GM18511 (cell line): ENCODE results near the gene MAP7D1.
"Not testable (repeated sequence)": the region's sequence is repeated elsewhere in the genome, so short reads cannot be mapped to it uniquely, and the experiment has no call there.

Experiments used
- ATAC-seq: cut with Tn5 transposase; IDR thresholded peaks from one replicate; pipeline ENCODE4 v1.9.1; 2021; ENCODE audit warnings: mild to moderate bottlenecking, moderate library complexity; ENCODE audit not compliant: unreplicated experiment

The MAP7D1 gene

DNA sequence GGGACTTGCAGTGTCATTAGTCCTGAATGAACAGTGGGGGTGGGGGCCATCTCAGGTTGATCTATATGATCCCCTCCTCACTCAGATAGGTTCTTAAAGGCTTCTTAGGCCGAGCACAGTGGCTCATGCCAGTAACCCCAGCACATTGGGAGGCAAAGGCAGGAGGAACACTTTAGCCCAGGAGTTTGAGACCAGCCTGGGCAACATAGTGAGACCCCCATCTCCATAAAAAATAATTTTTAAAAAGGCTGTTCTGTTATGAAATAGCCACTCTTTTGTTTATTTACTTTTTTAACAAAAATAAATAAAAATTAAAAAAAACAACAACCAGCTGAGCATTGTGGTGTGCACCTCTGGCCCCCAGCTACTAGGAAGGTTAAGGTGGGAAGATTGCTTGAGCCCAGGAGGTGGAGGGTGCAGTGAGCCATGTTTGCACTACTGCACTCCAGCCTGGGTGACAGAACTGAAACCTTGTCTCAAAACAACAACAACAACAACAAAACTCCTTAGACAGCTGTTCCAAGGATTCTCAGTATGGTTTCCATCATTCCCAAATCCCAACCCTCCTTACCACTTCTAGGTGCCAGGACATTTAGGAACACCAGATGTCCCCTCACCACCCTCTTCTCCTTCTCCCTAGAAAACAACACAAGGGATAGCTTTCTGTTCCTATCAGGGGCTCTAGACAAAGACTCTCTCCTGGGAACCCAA lies 4.7 kb upstream of the MAP7D1 start:
- no peak for ATAC-seq

DNA sequence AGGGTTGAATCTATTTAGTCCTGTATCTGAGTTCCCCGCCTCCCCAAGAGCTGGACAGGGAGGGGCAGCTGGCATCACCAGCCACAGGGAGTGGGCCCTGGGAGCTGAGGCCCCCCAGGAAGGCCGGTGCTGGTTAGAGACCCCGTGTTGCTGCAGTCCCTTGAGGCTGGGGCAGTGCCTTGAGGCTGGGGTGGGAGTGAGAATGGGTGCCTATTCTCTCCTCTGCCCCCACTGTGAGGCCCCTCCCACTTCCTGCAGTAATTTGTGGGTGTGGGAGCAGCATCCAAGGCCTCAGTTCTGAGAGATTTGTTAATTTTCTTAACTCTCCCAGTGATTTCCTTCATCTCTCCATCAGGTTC lies 4.1 kb upstream of the MAP7D1 start:
- ATAC-seq, result no peak

DNA sequence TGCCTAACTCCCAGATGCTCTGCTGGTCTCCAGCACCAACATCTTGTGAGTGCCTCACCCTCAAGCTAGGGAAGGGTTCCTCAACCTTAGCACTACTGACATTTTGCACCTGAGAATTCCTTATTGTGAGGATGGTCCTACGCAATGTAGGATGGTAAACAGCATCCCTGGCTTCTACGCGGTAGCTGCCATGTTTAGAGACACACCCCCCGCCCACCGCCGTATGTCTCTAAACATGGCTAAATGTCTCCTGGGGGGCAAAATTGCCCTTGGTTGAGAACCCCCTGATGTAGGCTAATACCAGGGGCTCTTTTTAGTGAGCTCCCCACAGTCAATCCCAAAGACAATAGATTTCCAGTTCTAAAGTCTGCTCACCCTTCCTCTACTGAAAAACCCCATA lies 2.5 kb upstream of the MAP7D1 start:
- no peak for ATAC-seq

DNA sequence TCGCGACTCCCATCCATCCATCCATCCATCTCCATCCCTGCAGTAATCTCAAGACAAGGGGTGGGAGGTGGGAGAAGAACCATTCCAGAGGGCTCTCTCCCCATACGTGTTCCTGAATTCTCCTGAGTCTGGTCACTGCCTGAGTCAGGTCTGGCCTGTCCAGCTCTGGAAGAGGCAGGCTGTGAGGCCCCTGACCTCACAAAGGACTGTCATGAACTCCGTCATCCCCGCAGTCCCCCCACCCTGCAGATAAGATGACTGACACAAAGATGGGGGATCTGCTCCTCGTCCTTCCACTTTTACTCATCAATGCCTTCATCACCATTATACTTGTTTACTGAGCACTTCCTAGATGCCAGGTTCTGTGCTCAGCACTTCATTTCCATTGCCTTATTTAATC lies 1.6 kb upstream of the MAP7D1 start:
- ATAC-seq, result no peak

DNA sequence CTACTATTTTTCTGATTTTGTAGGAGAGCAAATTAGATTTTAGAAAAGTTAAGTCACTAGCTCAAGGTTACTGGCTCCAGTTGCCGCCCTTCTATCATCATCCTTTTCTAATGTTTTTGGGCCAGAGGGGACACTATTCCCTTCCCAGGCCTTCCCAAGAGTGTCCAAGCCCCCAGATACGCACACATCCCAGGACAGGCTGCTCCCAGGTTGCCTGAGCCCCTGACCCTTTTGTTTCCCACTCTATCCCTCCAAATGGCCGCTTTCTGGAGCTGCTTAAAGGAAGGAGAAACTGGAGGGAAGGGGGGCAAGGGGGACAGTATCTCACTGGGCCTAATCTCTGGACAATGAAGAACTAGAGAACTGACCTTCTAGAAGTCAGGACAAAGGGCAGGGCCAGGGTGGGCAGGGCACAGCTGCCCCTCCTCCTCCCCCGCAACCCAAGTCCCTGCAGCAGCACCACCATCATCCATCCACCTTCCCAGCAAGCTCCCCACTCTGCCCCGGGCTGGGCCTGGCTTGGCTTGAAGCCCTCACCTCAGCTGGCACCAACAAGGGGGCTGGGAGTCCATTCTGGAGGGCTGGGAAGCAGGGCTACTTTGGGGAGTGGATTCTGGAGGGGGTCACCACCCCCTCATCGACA lies 1.1 kb upstream of the MAP7D1 start:
- ATAC-seq, result no peak

DNA sequence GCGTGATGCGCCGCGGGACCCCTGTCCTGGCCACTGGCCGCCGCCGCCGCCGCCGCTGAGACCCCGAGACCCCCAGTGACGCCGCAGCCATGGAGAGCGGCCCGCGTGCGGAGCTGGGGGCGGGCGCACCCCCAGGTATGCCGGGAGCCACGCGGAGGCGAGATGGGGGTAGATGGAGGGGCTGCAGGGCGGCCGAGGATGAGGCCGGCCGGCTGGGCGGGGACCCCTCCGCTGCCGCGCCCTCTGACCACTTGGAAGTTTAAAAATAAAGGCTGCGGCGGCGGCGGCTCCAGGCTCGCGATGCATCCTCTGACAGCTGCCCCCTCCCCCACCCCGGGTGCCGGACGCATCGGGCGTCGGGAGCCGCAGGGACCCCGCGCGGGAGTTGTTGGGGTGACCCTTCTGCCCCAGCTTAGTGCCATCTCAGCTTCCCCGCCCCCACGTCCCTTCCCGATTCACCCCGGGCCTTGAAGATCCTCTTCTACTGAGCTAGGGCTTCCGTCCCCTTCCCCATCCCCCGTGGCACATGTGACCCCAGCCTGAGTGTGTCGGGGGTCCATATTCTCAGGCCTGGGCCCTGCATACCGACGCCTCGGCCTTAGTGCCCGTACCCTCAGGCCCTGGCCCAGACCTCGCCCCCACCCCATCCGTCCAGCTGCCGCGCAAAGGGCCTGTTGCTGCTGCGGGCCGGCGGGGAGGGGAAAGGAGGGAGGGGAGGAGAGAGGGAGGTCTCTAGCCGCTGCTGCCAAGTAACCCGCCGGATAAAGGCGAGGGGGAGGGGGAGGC lies 562 bp downstream of the MAP7D1 start:
- peak; percentile 34 for ATAC-seq

DNA sequence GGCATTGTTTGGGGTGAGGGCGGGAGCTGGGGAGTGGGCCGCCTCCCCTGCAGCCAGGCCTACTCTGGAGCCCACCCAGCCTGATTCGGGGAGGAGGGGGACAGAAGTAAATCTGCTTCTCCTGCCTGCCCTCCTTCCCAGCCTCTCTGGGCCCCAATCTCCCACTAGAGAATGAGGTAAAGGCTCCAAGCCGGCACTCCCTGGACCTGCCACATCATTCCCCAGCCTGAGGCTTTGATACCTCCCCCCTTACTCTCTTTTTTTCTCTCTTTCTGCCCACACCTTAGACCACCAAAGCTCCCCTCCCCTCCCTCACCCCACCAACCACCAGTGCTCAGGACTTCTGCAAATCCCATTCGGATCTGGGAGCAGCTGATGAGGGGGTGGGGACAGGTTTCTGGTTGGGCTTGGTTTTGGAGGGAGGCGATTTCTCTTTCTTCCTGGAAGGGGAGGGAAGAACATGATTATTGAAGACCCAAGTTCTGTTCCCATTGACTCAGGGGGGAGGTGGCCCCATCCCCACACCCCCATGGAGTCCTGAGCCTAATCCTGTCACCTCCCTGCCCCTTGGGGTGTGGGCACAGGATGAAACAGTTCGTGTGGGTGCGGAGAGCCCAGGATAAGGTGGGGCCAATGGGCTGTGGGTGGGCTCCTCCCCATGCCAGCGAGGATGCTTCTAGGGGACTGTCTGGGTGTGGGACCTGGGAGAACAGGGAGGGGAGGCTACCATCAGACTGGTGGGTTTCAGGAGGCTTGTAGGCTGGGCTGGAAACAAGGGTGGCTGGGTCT lies 1.3 kb downstream of the MAP7D1 start:
- ATAC-seq, result no peak

DNA sequence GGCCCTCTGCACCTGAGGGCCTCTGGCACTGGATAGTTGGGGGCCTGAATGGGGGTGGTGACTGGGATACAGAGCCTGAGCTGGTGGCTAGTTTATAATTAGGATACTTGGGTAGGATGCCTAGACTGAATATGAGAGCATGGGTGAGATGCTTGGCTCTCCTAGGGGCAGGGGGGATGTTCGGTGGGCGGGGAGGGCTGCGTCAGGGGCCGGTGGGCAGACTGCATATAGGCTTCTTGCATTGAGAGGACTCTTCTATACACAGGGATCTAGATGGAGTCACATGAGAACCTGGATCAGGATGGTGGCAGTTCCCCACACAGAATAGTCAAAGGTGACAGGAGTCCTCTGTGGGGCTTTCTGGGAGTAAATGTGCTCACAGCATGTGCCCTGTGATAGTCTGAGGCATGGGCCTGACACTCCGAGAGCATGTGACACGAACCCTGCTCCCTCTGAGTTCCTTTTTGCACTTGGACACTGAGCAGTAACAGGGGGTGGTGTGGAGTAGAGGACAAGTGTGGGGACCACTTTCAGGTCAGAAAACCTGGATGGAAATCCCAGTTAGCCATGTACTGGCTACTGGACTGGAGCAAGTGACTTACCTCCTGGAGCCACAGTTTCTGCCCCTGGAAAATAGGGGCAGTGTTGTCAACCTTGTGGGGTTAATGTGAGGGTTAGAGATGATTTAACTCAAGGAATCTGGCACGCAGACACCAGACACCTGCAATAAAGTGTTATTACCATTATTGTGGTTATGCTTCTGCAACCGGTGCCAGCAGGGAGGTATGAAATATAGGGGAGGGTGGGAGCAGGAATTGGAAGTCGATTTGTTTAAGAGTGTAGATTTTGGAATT lies 2.2 kb downstream of the MAP7D1 start:
- ATAC-seq, result no peak

DNA sequence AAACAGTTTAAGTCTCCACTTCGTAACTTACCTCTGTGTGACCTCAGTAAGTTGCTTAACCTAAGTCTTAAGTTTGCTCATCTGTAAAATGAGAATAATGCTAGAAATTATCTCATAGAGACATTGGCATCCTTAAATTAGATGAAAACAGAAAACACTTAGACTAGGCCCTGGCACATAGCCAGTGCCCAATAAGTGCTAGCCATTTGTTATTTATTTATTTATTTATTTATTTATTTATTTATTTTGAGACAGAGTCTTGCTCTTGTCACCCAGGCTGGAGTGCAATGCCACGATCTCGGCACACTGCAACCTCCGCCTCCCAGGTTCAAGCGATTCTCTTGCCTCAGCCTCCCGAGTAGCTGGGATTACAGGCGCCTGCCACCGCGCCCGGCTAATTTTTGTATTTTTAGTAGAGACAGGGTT lies 2.9 kb downstream of the MAP7D1 start:
- not testable (repeated sequence) for ATAC-seq

DNA sequence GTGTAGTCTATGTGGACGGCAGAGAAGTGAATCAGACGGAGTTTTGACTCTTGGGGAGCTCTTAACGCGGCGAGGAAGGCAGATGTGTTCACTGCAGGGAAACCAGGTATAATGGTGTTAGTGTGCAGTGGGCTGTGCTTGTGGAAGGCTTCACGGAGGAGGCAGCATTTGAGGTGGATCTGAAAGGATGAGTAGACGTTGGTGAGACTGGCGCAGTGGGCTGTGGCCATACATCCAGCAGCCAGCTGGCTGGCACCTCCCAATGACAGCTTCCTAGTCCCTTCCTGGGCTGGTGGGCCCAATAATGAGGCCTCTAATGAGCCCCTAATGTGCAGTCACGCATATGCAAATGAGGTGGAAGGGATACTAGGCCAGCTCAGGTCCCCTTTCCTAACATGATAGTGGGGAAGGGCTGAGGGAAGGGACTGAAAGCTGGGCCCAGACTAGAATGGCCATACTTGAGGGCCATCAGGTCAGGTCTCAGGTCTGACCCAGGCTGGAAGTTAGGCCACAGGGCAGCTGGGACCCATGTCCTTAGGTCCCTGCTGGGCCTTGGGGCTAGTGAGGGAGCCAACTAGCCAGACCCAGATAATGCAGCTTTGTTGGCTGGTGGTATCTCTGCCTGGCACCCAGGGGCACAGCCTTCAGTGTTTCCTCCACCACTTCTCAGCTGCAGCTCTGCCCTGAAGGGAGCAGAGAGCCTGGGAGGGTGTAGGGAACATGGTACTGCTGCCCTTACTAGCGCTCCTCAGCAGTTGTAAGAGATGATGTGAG lies 3.8 kb downstream of the MAP7D1 start:
- ATAC-seq, result no peak

DNA sequence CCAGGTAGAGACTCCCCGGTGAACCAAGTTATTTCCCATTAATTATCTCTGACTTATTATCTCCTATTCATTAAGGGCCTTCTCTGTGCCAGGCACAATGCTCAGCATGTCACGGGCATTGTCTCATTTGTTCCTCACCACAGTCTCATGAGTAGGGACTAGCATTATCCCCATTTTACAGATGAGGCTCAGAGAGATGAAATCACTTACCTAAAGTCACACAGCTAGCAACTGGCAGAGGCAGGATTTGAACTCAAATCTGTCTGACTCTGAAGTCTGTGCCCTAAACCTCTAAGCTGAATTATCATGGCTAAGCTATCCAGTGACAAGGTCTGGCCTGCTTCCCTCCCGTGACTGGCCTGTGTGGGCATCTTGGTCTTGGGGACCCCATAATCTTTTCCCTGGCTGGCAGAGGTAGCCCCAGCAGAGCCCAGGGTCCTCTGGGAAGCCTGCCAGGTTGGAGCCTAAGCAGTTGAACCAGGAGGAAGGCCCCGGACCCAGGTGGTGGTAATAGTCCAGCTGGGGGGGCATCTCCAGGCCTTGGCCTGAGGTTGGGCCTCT lies 4.5 kb downstream of the MAP7D1 start:
- ATAC-seq, result no peak

DNA sequence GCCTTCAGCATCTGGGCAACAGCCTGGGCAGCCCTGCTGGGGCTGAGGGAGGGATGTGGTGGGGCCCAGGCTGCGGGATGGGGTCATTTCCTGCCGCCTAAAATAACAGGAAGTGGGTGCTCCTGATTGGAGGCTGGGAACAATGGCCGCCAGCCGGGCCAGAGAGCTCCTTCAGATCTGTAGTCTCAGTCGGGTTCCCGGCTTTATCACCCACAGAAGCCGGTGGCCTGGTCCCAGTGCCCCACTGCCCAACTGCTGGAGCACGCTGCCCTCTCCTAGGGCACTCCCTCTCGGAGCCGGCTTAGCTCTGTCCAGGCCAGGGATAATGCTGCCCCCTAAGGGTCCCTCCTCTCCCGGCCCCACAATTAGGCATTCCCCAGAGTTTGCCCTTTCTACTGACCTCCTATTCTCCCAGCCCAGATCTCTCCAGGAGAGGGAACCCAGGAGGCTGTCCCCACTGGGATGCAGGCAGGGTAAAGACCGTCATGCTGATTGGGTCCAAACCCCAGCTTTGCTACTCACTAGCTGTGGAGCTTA lies 5.1 kb downstream of the MAP7D1 start:
- ATAC-seq, result no peak

DNA sequence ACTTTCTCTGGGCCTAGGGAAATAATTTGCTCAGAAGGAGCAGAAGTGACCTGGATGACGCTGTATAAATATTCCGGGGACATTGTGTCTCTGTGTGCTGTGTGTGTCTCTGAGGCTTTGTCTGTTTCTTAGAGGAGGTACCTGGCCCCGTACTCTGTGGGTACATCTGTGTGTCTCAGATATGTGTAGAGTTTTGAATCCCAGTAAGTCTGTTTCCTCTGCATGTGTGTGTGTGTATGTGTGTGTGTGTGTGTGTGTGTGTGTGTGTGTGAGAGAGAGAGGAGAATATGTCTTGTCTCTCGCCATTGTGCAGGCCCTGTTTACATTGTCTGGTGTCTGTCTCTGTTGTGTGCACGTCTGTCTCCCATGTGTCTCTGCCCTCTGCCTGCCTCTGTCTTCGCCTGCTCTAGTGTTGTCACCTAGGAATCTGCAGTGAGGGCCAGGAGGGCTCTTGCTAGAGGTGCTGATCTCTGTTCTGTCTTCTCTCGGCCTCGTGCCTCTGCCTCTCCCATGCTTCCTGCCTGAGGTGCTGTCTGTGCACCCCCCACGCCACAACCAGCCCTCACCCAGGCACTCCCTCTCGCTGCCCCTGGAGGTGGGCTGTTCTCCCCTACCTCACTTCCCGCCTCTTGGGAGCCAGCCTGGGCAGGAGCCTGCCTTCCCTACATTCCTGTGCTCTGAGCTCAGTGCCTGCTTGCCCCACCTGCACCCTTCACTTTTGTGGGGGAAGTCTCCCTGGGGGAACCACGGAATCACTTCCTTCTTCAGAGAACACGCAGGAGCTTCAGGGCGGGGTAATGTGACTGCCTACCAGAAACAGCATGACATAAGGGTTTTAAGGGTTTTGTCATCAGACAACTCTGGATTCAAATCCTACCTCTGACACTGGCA lies 5.9 kb downstream of the MAP7D1 start:
- ATAC-seq, result no peak

DNA sequence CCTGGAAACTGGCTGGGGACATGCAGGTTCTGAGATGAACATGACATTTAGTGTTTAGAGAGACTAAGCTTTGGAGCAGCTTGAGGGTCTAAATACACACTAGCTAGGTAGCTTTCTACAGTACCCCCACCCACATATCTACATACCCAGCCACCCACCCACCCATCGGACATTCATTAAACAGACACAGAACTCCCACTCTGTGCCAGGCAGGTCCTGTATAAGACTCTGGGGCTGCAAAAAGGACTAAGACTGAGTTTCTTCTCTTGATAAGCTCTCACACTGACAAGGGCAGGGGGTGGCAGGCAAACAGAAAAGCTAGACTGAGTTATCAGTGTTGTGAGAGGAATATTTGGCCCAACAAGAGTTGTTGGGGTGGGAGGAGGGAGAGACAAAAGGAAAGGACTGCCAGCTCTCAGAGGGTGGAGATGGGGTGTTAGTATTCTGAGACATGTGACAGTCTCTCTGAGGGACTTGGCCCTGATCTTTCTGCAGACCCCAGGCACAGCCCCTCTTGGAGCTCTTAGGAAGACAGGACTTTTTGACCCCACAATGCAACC lies 6.8 kb downstream of the MAP7D1 start:
- no peak for ATAC-seq

DNA sequence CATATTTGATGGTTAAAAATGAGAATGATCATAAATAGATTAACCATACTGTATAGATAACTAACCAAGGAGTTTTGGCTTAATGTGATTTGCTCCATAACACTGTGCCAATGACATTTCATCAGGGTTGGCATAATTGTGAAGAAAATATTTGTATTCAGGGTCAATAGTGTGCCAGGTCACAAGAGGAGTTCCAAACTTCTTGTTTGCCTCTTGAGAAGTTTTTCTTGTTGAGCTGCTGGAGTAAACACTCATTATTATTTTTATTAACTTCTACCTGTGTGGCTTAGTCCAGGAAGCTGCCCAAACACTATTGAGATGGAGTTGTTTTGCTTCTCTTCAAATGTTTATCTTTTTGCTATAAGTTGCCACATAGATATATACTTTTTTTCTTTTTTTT lies 7.5 kb downstream of the MAP7D1 start:
- ATAC-seq, result no peak

DNA sequence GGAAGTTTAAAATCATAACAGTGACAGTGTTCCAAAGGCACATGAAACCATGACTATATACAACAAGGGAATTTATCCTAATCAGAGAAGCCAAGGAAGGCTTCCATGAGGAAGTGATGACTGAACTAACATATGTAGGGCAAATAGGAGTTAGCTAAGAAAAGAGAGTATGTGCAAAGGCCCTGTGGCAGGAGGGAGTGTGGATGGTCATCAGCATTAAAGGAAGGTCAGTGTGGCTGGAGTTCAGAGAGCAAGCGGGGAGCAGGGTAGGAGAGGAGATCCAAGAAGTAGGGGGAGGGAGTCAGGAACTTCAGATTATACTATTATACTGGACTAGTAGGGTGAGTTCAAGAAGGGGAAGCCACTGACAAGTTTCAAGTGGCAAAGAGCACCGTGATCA lies 8.4 kb downstream of the MAP7D1 start:
- no peak for ATAC-seq

DNA sequence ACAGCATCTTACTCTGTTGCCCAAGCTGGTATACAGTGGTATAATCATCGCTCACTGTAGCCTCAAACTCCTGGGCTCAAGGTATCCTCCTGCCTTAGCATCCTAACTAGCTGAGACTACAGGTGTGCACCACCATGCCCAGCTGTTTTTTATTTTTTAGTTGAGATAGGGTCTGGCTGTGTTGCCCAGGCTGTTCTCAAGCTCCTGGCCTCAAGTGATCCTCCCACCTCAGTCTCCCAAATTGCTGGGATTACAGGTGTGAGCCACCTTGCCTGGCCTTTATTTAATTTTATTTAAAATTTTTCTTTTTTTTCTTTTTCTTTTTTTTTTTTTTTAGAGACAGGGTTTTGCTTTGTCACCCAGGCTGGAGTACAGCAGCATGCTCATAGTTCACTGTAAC lies 9.2 kb downstream of the MAP7D1 start:
- ATAC-seq, result no peak

DNA sequence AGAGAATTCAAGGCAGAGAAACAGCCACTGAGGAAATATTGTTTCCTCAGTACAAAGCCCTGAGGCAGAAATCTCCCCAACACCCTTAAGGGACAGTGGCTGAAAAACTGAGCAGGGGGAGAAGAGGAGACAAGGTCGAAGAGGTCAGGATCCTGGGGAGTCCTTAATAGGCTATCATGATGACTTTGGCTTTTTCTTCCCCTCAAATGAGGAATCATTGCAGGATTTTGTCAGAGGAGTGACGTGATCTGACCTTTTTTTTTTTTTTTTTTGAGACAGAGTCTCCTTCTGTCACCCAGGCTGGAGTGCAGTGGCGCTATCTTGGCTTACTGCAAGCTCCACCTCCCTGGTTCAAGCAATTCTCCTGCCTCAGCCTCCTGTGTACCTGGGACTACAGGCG lies 10.2 kb downstream of the MAP7D1 start:
- ATAC-seq, result no peak
